ENCODE measurements around the gene CUBN.

The CUBN gene

GRCh38 chr10:16789765-16790164, 339.8 kb downstream of the CUBN start:
- DNase-seq (ENCODE audit: insufficient read length, low spot score), result no peak

GRCh38 chr10:16789261-16789660, 340.4 kb downstream of the CUBN start:
- no peak for FAIRE-seq
- DNase-seq (ENCODE audit: insufficient read length, low spot score), result no peak
- TF ChIP-seq, protein P1, sequence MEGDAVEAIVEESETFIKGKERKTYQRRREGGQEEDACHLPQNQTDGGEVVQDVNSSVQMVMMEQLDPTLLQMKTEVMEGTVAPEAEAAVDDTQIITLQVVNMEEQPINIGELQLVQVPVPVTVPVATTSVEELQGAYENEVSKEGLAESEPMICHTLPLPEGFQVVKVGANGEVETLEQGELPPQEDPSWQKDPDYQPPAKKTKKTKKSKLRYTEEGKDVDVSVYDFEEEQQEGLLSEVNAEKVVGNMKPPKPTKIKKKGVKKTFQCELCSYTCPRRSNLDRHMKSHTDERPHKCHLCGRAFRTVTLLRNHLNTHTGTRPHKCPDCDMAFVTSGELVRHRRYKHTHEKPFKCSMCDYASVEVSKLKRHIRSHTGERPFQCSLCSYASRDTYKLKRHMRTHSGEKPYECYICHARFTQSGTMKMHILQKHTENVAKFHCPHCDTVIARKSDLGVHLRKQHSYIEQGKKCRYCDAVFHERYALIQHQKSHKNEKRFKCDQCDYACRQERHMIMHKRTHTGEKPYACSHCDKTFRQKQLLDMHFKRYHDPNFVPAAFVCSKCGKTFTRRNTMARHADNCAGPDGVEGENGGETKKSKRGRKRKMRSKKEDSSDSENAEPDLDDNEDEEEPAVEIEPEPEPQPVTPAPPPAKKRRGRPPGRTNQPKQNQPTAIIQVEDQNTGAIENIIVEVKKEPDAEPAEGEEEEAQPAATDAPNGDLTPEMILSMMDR (IDR thresholded peaks at IDR 0.05; ENCODE audit: insufficient read depth, missing control alignments), result no peak

More at GRCh38 chr10:16789765-16790164, 339.8 kb downstream of the CUBN start:
- TF ChIP-seq, protein P1 (IDR thresholded peaks at IDR 0.05; ENCODE audit: insufficient read depth, missing control alignments), result no peak
- no peak for FAIRE-seq

GRCh38 chr10:16788778-16789177, 340.8 kb downstream of the CUBN start:
- no peak for FAIRE-seq

DNA sequence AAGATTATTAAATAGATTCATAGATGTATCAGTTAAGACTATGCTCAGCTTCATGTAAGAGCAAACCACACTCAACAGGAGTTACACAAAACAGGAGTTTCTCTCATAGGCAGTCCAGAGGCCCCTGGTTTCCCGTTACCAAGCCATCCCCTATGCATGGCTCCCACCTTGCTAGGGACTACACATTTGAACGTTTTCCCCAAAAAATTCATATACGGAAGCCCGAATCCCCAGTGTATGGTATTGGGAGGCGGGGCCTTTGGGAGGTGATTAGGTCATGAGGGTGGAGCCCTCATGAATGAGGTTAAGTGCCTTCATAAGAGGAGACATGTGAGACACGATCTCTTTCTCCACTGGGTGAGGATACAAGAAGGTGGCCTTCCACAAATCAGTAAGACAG, 341.5 kb downstream of the CUBN start:
- FAIRE-seq (no peak), DNase-seq (ENCODE audit: insufficient read length, low spot score) (no peak)
- TF ChIP-seq, protein P1 (IDR thresholded peaks at IDR 0.05; ENCODE audit: insufficient read depth, missing control alignments), result no peak

More at GRCh38 chr10:16788778-16789177, 340.8 kb downstream of the CUBN start:
- DNase-seq (ENCODE audit: insufficient read length, low spot score), result no peak
- TF ChIP-seq, protein P1 (IDR thresholded peaks at IDR 0.05; ENCODE audit: insufficient read depth, missing control alignments), result no peak

GRCh38 chr10:16787361-16787791, 342.2 kb downstream of the CUBN start:
- no peak for DNase-seq (ENCODE audit: insufficient read length, low spot score)
- no peak for FAIRE-seq
- TF ChIP-seq, protein P1 (IDR thresholded peaks at IDR 0.05; ENCODE audit: insufficient read depth, missing control alignments), result no peak

GRCh38 chr10:16780338-16780880, 349.2 kb downstream of the CUBN start:
- TF ChIP-seq, protein P1 (IDR thresholded peaks at IDR 0.05; ENCODE audit: insufficient read depth, missing control alignments), result no peak
- no peak for FAIRE-seq
- no peak for DNase-seq (ENCODE audit: insufficient read length, low spot score)

GRCh38 chr10:16779384-16779915, 350.2 kb downstream of the CUBN start:
- DNase-seq (ENCODE audit: insufficient read length, low spot score) (no peak), FAIRE-seq (no peak)
- TF ChIP-seq, protein P1 (IDR thresholded peaks at IDR 0.05; ENCODE audit: insufficient read depth, missing control alignments), result no peak

Data from D721Med (cell line).